AG09309 (cell line): ENCODE measurements around the gene SSTR1.

ENCODE experiments used
- DNase-seq: peaks from one replicate; pipeline ENCODE4 v3.0.0-alpha.2; 2010; ENCODE audit warnings: low read depth
- H3K4me3 ChIP-seq: 2 replicates; pipeline ENCODE4 v1.5.1; 2011; ENCODE audit warnings: mild to moderate bottlenecking, low read depth, low read length, moderate library complexity; ENCODE audit not compliant: control insufficient read depth
- CTCF ChIP-seq: IDR thresholded peaks from 2 replicates; pipeline ENCODE4 v1.5.1; 2011; ENCODE audit warnings: mild to moderate bottlenecking, low read depth, low read length, inconsistent platforms; ENCODE audit not compliant: insufficient read depth, control insufficient read depth; ENCODE audit errors: missing control alignments

Gene SSTR1

DNA sequence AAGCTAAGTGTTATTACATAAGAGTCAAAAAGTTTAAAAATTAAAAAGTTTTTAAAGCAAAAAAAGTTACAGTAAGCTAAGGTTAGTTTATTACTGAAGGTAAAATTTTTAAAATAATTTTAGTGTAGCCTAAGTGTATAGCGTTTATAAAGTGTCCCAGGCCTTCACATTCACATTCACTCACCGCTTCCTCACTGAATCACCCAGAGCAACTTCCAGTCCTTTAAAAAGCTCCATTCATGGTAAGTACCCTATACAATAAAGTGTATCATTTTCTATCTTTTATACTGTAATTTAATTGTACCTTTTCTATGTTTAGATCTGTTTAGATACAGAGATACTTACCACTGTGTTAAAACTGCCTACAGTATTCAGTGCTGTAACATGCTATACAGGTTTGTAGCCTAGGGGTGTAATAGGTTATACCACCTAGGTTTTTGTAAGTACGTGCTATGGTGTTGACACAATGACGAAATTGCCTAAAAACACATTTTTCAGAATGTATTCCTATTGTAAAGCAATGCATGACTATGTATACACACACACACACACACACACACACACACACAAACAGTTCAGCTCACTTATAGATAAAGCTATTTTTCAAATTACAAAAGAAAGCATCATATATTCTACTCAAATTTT lies 44.5 kb downstream of the SSTR1 start:
- DNase-seq, result no peak
- no peak overlapping the region for H3K4me3 ChIP-seq
- TF ChIP-seq CTCF, result no peak

DNA sequence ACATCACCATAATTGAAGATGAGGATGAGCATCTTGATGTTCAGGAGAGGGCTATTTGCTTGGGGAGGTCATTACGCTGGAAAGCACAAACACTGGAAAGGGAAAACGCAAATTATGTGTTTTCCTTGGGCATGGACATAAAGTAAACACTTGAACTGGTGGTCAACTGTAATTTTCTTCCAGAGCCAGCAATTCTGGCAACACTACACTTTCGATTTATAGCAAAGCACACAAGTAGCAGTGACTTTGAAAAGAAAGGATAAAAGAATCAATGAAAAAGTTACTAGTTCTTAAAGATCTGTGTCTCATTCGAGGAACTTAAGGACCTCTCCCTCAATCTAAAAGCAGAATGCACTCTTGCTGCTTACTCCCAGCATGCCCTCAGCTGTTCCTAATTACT lies 46.0 kb downstream of the SSTR1 start:
- no peak for TF ChIP-seq CTCF
- H3K4me3 ChIP-seq, result no peak overlapping the region
- DNase-seq, result no peak

DNA sequence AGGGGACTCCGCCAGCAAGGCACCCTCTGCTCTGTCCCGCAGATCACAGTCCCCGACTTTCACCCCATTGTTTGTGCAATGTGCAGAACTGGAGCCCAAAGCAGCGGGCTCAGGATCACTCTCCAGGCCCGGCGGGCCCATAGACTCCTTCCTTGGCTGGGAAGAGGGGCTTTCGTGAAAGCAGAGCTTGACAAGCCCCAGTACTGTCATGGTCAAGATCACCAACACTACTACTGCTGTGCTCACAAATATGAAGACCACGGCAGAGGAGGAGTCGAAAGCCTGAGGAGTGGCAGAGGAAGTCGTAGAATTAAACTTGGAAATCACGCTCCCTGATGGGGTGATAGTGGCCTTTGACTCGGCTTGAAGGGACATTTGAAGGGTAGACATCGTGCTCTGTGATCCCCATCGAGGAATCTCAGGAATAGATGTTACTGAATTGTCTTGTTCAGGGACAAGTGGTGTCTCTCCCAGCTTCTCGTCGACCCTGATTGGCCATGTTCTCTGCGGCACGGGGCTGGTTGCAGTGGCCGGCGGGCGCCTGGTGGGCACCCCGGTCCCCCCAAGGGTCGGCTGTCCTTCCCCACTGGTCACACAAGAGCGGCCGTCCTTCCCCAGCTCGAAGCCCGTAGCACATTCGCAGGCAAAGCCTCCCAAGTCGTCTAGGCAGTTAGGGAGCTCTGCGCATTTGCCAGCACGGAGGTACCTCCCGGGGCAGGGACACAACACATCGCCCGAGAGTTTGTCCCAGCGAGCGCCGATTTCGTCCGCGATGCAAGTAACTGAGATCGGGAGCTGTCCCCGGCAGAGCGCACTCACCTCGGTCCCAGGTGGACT lies 47.1 kb downstream of the SSTR1 start:
- no peak for DNase-seq
- peak overlapping the region; percentile 30 for H3K4me3 ChIP-seq
- TF ChIP-seq CTCF, result no peak

GRCh38 chr14:38255408-38255672 lies 47.6 kb downstream of the SSTR1 start:
- TF ChIP-seq CTCF, result no peak

DNA sequence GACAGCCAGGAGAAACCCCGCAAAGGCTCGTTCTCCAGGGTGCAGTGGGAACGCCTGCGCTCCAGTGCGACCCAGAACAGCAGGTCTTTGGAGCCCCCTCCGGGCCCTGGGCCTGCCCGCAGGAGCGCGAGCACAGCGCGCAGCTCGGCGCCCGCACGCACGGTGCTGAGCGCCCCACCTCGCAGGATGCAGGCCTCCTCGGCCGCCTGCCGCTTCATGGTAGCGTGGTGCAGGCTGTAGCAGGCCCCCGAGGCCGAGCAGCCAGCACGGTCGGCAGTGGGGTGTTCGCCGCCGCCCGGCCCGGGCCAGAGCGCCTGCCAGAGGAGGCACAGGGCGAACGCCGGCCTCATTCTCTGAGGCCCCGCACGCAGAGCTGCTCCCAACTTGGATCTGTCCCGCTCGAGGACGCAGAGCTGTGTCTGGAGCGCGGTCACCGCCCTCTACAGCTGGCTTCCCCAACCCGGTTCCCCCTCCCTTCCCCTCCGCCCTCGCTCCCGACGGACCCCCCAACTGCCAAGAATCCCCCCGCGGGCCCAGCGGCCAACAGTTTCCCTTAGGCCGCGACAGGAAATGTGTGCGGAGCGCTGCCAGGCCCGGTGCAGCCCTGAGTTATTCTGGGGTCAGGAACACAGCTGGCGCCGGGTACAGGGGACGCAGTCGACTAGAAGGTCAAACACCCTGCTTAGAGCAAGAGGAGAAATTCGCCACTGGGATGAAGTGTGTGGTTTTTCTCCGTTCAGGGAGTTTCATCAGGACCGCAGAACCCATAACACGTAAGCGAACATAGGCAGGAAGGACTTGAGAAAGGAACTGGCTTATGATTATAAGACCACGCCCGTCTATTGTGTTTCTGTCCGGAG lies 48.2 kb downstream of the SSTR1 start, which contains the start of gene CLEC14A:
Gene CLEC14A, minus strand, starts transcription at position 421 of the 860 bp plus-strand sequence. Its CDS starts 71 bp downstream, at position 350.
- no peak for TF ChIP-seq CTCF
- peak; percentile 14 for DNase-seq
- peak within 1 kb of the TSS; percentile 30 for H3K4me3 ChIP-seq

More at GRCh38 chr14:38255408-38255672, 47.6 kb downstream of the SSTR1 start:
- peak overlapping the region; percentile 30 for H3K4me3 ChIP-seq
- DNase-seq, result no peak

- no peak for TF ChIP-seq CTCF
- no peak overlapping the region for H3K4me3 ChIP-seq
- DNase-seq, result no peak
Observed at GRCh38 chr14:38256533-38256840, 48.8 kb downstream of the SSTR1 start.
